LHCN-M2 (cell line): ENCODE measurements around the gene UPK3BL1. TPM values are rescaled to one million over a fixed set of nuclear protein-coding genes. Genes with fewer than 3 reads are reported as not detected.
A peak's percentile ranks its signal among the peaks of the same experiment; 100 is the strongest.
"Not testable (repeated sequence)": the region's sequence is repeated elsewhere in the genome, so short reads cannot be mapped to it uniquely, and the experiment has no call there.

Experiments
- DNase-seq: peaks from one replicate; pipeline ENCODE4 v3.0.0-alpha.2; 2012; ENCODE audit warnings: low read depth
- total RNA-seq: library from RNA; depleted of rRNA; stranded (reverse); fragments of >200 nt; gene quantifications from 2 replicates; pipeline ENCODE4 v1.2.3, GENCODE V29; 2014

UPK3BL1 gene
- total RNA-seq, 1 experiment from 2014 or later, result 20.1 TPM

GRCh38 chr7:102627271-102627904 lies 15.2 kb downstream of the UPK3BL1 start:
- not testable (repeated sequence) for DNase-seq

DNA sequence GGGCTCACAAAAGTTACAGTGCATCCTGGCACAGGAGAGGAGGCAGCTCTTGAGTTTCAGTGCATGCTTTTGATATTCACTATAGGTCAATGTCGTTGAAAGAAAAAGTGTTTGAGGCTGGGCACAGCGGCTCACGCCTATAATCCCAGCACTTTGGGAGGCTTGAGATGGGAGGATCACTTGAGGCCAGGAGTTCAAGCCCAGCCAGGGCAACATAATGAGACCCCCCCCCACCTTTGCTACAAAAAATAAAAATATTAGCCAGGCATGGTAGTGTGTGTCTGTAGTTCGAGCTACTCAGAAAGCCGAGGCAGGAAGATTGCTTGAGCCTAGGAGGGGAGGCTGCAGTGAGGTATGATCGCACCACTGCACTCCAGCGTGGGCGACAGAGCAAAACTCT lies 24.5 kb downstream of the UPK3BL1 start:
- DNase-seq, result not testable (repeated sequence)

GRCh38 chr7:102616507-102617125 lies 26.0 kb downstream of the UPK3BL1 start, which contains the start of gene RASA4:
TSS of gene RASA4 (minus strand) at chr7:102616756. CDS start at chr7:102616689, 67 bp downstream.
- DNase-seq, result peak; percentile 0

GRCh38 chr7:102615930-102616329 lies 26.7 kb downstream of the UPK3BL1 start:
- not testable (repeated sequence) for DNase-seq

- DNase-seq, result not testable (repeated sequence)
These were observed 27.7 kb downstream of the UPK3BL1 start for GRCh38 chr7:102614873-102615272.

GRCh38 chr7:102614346-102614697 lies 28.3 kb downstream of the UPK3BL1 start:
- DNase-seq, result not testable (repeated sequence)

GRCh38 chr7:102613575-102614345 lies 28.8 kb downstream of the UPK3BL1 start:
- DNase-seq, result not testable (repeated sequence)

DNA sequence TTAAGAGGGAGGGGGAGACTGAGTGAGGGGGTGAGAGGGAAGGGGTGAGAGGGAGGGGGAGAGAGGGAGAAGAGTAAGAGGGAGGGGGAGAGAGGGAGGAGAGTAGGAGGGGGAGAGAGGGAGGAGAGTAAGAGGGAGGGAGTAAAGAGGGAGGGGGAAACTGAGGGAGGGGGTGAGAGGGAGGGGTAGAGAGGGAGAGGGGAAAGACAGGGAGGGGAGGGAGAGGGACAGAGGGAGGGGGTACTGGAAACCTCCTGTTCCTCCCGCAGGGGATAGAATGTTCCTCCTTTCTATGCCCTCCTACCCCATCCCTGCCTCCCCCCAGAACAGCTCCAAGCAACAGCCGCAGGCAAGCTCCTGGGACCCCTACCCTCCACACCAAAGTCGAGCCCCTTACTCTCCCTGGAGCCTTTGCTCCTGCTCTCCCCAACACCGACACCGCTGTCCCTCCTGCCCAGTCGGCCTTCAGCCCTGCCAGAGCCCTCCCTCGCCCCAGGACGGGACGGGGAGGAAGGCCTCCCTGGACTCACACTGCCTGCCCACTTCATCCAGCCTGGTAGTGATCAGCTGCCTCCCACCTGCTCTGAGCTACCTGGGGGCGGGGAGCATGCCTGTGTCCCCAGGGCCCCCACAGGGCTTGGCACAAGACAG lies 30.8 kb downstream of the UPK3BL1 start:
- not testable (repeated sequence) for DNase-seq

GRCh38 chr7:102611013-102611674 lies 31.4 kb downstream of the UPK3BL1 start:
- not testable (repeated sequence) for DNase-seq

DNA sequence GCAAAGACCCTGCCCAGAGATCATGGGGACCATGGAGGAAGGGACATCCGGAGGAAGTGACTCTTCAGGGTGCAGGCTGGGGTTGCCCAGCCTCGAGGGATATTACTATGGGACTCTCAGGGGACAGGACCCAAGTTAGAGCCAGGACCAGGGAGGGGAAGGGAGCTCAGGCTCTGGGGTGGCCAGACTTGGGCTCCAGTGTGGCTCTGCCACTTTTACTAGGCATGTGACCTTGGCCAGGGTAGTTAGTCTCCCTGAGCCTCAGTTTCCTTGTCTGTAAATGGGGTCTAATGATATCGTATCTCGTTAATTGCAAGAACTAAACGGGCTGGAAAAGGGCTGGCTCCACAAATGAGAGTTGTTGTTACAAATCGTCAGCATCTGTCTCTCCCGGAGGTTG lies 32.1 kb downstream of the UPK3BL1 start:
- DNase-seq, result not testable (repeated sequence)

DNA sequence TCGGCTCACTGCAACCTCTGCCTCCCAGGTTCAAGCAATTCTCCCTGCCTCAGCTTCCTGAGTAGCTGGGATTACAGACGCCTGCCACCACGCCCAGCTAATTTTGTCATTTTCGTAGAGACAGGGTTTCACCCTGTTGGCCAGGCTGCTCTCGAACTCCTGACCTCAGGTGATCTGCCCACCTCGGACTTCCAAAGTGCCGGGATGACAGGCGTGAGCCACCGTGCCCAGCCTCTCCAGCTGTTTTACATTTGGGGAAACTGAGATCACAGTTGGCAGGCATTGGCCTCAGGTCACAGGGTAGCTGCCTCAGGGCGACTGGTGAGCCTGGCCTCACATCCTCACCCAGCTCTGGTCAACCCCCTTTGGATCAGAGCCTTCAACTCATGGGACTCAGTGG lies 32.9 kb downstream of the UPK3BL1 start:
- DNase-seq, result not testable (repeated sequence)

DNA sequence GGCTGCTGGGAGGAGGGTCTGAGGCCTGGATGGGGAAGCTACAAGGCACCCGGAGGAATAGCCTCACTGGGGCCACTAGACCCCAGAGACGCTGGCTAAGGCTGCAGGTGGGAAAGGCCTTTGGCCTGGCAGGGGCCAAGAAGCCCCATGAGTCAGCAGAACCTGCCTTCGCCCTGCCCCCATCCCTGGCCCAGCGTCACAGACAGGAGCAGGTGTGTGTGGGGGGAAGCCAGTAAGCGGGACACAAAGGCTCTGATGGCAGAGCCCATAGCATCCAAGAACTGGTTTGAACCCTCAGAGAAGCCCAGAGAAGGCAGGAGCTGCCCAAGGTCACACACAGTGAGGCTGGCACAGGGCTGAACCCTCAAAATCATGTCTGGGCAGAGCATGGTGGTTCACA lies 35.7 kb downstream of the UPK3BL1 start:
- DNase-seq, result not testable (repeated sequence)

DNA sequence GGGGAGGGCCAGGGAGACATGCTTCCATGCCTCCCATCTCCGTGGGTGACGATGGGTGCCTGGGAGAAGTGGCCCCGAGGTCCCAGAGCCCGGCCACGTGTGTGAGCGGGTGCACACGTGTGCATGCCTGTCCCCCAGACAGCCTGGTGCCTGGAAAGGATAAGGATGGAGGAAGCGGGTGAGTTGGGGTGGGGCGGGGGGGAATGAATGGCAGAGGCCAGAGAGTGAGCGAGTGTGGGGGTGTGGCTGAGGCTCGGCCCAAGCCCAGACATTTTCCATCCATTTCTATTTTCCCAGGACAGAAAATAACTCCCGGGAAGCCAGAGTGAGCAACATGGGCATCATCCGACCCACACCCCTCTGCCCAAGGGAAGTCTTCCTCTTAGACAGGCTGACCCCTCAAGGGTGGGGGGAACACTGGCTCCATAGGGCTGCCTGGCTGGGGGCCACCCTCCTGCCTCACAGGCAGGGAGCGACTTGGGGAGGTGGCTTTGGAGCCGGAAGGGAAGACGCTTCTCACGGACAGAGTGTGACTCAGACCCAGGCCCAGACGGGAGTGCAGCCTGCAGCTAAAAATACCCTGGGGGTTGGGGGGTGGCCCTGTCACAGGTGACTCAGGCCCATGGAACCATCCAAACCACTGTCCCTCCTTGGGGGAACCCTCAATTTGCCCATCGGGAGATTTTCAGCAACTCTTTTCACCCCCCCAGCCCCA lies 38.0 kb downstream of the UPK3BL1 start:
- DNase-seq, result not testable (repeated sequence)

DNA sequence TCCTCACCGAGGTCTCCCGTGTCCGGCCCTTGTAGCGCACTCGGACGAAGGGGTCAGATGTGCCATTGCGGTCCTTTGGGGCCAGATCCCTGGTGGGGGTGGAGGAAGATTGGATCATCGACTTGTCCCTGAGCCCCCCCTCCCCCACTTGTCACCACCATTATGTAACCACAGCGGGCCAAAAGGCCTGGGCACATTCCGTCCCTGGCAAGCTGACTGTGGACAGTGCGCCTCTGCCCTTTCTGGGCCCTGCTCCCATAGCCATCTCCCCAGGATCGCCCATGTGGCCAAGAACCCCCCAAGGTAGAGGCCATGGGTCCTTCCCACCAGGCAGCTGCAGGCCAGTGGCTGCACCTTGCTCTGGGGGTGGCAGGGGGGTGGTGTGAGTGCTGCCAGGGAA lies 40.3 kb downstream of the UPK3BL1 start:
- not testable (repeated sequence) for DNase-seq

DNA sequence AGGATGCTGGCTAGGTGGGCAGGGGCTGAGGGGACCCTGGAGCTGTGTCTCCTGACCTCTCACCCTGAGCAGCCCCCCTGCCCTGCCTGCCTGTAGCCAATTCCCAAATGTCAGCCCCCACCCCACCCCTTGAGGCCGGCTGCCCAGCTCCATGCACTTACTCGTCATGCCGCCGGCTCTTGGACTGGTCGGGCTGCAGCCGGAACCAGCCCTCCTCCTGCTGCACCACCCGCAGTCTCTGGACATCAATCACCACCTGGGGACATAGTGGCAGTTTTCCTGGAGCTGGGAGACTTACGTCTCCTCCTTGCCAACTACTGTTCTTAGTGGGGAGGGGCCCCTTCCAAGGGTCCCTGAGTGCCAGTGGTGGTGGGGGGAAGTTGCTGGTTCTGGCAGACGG lies 42.9 kb downstream of the UPK3BL1 start:
- DNase-seq, result not testable (repeated sequence)

GRCh38 chr7:102596036-102596435 lies 46.6 kb downstream of the UPK3BL1 start:
- DNase-seq, result not testable (repeated sequence)

DNA sequence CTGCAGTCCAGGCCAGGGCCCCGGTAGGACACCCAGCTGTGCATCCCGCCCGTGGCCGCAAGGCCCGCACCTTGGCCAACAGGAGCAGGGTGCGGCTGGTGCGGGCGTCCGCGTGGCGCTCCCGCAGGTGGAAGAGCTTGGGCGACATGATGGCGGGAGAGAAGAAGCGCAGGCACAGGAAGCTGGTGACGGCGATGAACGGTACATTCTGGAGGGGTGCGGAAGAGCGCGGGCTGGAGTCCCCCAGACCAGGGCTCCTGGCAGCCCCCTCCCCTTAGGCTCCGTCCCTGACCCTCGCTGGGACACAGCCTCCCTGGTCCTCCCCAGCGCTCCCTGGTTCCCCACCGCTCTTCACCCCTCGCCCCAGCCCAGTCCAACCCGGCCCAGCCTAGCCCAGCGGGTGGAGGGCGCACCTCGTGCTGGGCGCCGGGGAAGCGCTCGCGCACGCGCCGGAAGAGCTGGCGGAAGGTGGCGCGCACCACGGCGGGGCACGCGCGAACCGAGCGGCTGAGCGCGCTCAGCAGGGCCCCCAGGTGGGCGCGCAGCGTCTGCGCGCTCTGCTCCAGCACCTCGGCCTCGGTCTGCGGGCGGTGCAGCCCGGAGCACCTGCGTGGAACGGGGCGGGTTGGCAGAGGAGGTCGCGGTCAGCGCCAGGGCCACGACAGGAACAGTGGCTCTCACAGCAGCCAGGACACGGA lies 48.8 kb downstream of the UPK3BL1 start:
- DNase-seq, result not testable (repeated sequence)

GRCh38 chr7:102592477-102593019 lies 50.0 kb downstream of the UPK3BL1 start:
- DNase-seq, result not testable (repeated sequence)

DNA sequence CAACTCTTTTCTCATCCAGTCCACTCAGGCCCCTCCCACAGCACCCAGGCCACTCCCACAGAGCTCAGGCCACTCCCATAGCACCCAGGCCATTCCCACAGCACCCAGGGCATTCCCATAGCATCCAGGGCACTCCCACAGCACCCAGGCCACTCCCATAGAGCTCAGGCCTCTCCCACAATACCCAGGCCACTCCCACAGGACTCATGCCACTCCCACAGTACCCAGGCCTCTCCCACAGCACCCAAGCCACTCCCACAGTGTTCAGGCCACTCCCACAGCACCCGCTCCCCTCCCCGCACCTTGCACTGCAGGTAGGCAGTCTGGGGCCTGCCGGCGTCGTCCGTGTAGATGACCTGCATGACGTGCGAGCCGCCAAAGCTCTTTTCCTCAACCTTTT lies 52.7 kb downstream of the UPK3BL1 start:
- not testable (repeated sequence) for DNase-seq
